K562 (cell line): ENCODE data around the gene AGAP3. TPM values are rescaled to one million over a fixed set of nuclear protein-coding genes. Genes with fewer than 3 reads are reported as not detected.

Source experiments
- polyA plus RNA-seq, 8 experiments: library from polyadenylated mRNA; depleted of rRNA in 4 of 8; stranded (reverse) in 5 of 8; unstranded in 3 of 8; fragments of >200 nt; fragmentation: Nextera tagmentation in 2 of 8; fragmentation: Illumina TruSeq in 1 of 8; extraction: Ambion mirVana in 2 of 8; extraction: Trizol in 1 of 8; gene quantifications; 2 replicates each; pipeline versions ENCODE4 v1.2.1 to v1.2.3, GENCODE V29; 2011 to 2014; ENCODE audit warnings: inconsistent platforms in 1 of 8, missing spikeins in 1 of 8
- total RNA-seq, 7 experiments: library from RNA; depleted of rRNA in 6 of 7; stranded (reverse); fragments of >200 nt in 6 of 7; fragmentation: Illumina TruSeq in 2 of 7; extraction: Trizol in 2 of 7; gene quantifications; 2 replicates each; pipeline versions ENCODE4 v1.2.1 to v1.2.3, GENCODE V29; 2011 to 2021; ENCODE audit warnings: low replicate concordance in 1 of 7

Gene AGAP3
- total and polyA plus RNA-seq, 9 of the 15 experiments (the other 6 are each of a cell fraction or from before 2014, with no cell fraction given) = 3.4 to 208 (median 62.2) TPM

Other genes with a start within 250 kb of the AGAP3 start
Only the 7 nearest of the 16 such genes appear.
- 2.0 and 2.1 TPM in 2 replicates for gene ATG9B, start 62.0 kb upstream of the AGAP3 start, total RNA-seq (2014; rRNA removed)
- gene ATG9B, start 62.0 kb upstream of the AGAP3 start, total RNA-seq (2014; rRNA removed; fragmentation: Illumina TruSeq; extraction: Trizol) = 0.64 and 1.2 TPM in 2 replicates
- gene ATG9B, start 62.0 kb upstream of the AGAP3 start, total RNA-seq (2015; rRNA removed; fragmentation: Illumina TruSeq; extraction: Trizol) = 0.29 and 0.90 TPM in 2 replicates
- gene ATG9B, start 62.0 kb upstream of the AGAP3 start, total RNA-seq (2021) = 2.2 and 4.7 TPM in 2 replicates
- 1.3 and 1.7 TPM in 2 replicates for gene ATG9B, start 62.0 kb upstream of the AGAP3 start, polyA plus RNA-seq (2011; rRNA removed)
- 0.92 and 1.4 TPM in 2 replicates for gene ATG9B, start 62.0 kb upstream of the AGAP3 start, polyA plus RNA-seq (2014; fragmentation: Illumina TruSeq; extraction: Trizol)
- gene ATG9B, start 62.0 kb upstream of the AGAP3 start, polyA plus RNA-seq (2014; fragmentation: Nextera tagmentation; extraction: Ambion mirVana) = 1 to 10 TPM; 5.0 to 6.9 TPM
- gene ATG9B, start 62.0 kb upstream of the AGAP3 start, polyA plus RNA-seq (2014; rRNA removed) = 2.7 and 8.0 TPM in 2 replicates
- gene ABCB8, start 58.0 kb upstream of the AGAP3 start, total RNA-seq (2014; rRNA removed) = 63.5 and 79.1 TPM in 2 replicates
- 16.9 and 21.9 TPM in 2 replicates for gene ABCB8, start 58.0 kb upstream of the AGAP3 start, total RNA-seq (2014; rRNA removed; fragmentation: Illumina TruSeq; extraction: Trizol)
- gene ABCB8, start 58.0 kb upstream of the AGAP3 start, total RNA-seq (2015; rRNA removed; fragmentation: Illumina TruSeq; extraction: Trizol) = 36.3 and 38.0 TPM in 2 replicates
- gene ABCB8, start 58.0 kb upstream of the AGAP3 start, total RNA-seq (2021) = 106 and 109 TPM in 2 replicates
- 27.0 and 42.2 TPM in 2 replicates for gene ABCB8, start 58.0 kb upstream of the AGAP3 start, polyA plus RNA-seq (2011; rRNA removed)
- gene ABCB8, start 58.0 kb upstream of the AGAP3 start, polyA plus RNA-seq (2014; fragmentation: Illumina TruSeq; extraction: Trizol) = 61.4 and 89.2 TPM in 2 replicates
- gene ABCB8, start 58.0 kb upstream of the AGAP3 start, polyA plus RNA-seq (2014; fragmentation: Nextera tagmentation; extraction: Ambion mirVana) = 1 to 10 TPM; 7.6 to 9.2 TPM
- 73.6 and 81.3 TPM in 2 replicates for gene ABCB8, start 58.0 kb upstream of the AGAP3 start, polyA plus RNA-seq (2014; rRNA removed)
- 0.32 and 1.5 TPM in 2 replicates for gene ASIC3, start 37.9 kb upstream of the AGAP3 start, total RNA-seq (2014; rRNA removed)
- 0.32 and 0.40 TPM in 2 replicates for gene ASIC3, start 37.9 kb upstream of the AGAP3 start, total RNA-seq (2014; rRNA removed; fragmentation: Illumina TruSeq; extraction: Trizol)
- gene ASIC3, start 37.9 kb upstream of the AGAP3 start, total RNA-seq (2015; rRNA removed; fragmentation: Illumina TruSeq; extraction: Trizol) = 0.87 and 0.98 TPM in 2 replicates
- 2.9 and 3.2 TPM in 2 replicates for gene ASIC3, start 37.9 kb upstream of the AGAP3 start, total RNA-seq (2021)
- gene ASIC3, start 37.9 kb upstream of the AGAP3 start, polyA plus RNA-seq (2011; rRNA removed) = 1.3 and 2.7 TPM in 2 replicates
- gene ASIC3, start 37.9 kb upstream of the AGAP3 start, polyA plus RNA-seq (2014; fragmentation: Illumina TruSeq; extraction: Trizol) = 2.4 and 2.7 TPM in 2 replicates
- under 1 TPM; 0.11 to 0.44 TPM for gene ASIC3, start 37.9 kb upstream of the AGAP3 start, polyA plus RNA-seq (2014; fragmentation: Nextera tagmentation; extraction: Ambion mirVana)
- gene ASIC3, start 37.9 kb upstream of the AGAP3 start, polyA plus RNA-seq (2014; rRNA removed) = 3.3 and 5.0 TPM in 2 replicates
- 38.0 and 53.5 TPM in 2 replicates for gene CDK5, start 28.6 kb upstream of the AGAP3 start, total RNA-seq (2014; rRNA removed)
- 11.8 and 20.3 TPM in 2 replicates for gene CDK5, start 28.6 kb upstream of the AGAP3 start, total RNA-seq (2014; rRNA removed; fragmentation: Illumina TruSeq; extraction: Trizol)
- gene CDK5, start 28.6 kb upstream of the AGAP3 start, total RNA-seq (2015; rRNA removed; fragmentation: Illumina TruSeq; extraction: Trizol) = 32.2 and 35.8 TPM in 2 replicates
- 25.0 and 25.3 TPM in 2 replicates for gene CDK5, start 28.6 kb upstream of the AGAP3 start, total RNA-seq (2021)
- 27.5 and 28.6 TPM in 2 replicates for gene CDK5, start 28.6 kb upstream of the AGAP3 start, polyA plus RNA-seq (2011; rRNA removed)
- gene CDK5, start 28.6 kb upstream of the AGAP3 start, polyA plus RNA-seq (2014; fragmentation: Illumina TruSeq; extraction: Trizol) = 29.0 and 34.3 TPM in 2 replicates
- gene CDK5, start 28.6 kb upstream of the AGAP3 start, polyA plus RNA-seq (2014; fragmentation: Nextera tagmentation; extraction: Ambion mirVana) = 10 to 100 TPM in 1 of 2 experiments, 1 to 10 TPM in 1; 3.2 to 18.1 TPM
- gene CDK5, start 28.6 kb upstream of the AGAP3 start, polyA plus RNA-seq (2014; rRNA removed) = 25.6 and 28.4 TPM in 2 replicates
- 360 and 417 TPM in 2 replicates for gene SLC4A2, start 26.9 kb upstream of the AGAP3 start, total RNA-seq (2014; rRNA removed)
- 32.6 and 55.0 TPM in 2 replicates for gene SLC4A2, start 26.9 kb upstream of the AGAP3 start, total RNA-seq (2014; rRNA removed; fragmentation: Illumina TruSeq; extraction: Trizol)
- gene SLC4A2, start 26.9 kb upstream of the AGAP3 start, total RNA-seq (2015; rRNA removed; fragmentation: Illumina TruSeq; extraction: Trizol) = 130 and 132 TPM in 2 replicates
- 363 and 375 TPM in 2 replicates for gene SLC4A2, start 26.9 kb upstream of the AGAP3 start, total RNA-seq (2021)
- 69.2 and 85.2 TPM in 2 replicates for gene SLC4A2, start 26.9 kb upstream of the AGAP3 start, polyA plus RNA-seq (2011; rRNA removed)
- gene SLC4A2, start 26.9 kb upstream of the AGAP3 start, polyA plus RNA-seq (2014; fragmentation: Illumina TruSeq; extraction: Trizol) = 166 and 212 TPM in 2 replicates
- gene SLC4A2, start 26.9 kb upstream of the AGAP3 start, polyA plus RNA-seq (2014; fragmentation: Nextera tagmentation; extraction: Ambion mirVana) = 10 to 100 TPM; 11.4 to 28.8 TPM
- gene SLC4A2, start 26.9 kb upstream of the AGAP3 start, polyA plus RNA-seq (2014; rRNA removed) = 306 and 316 TPM in 2 replicates
- gene FASTK, start 5.7 kb upstream of the AGAP3 start, total RNA-seq (2014; rRNA removed) = 114 and 139 TPM in 2 replicates
- gene FASTK, start 5.7 kb upstream of the AGAP3 start, total RNA-seq (2014; rRNA removed; fragmentation: Illumina TruSeq; extraction: Trizol) = 8.3 and 12.6 TPM in 2 replicates
- gene FASTK, start 5.7 kb upstream of the AGAP3 start, total RNA-seq (2015; rRNA removed; fragmentation: Illumina TruSeq; extraction: Trizol) = 50.3 and 55.4 TPM in 2 replicates
- gene FASTK, start 5.7 kb upstream of the AGAP3 start, total RNA-seq (2021) = 106 and 112 TPM in 2 replicates
- gene FASTK, start 5.7 kb upstream of the AGAP3 start, polyA plus RNA-seq (2011; rRNA removed) = 48.2 and 69.4 TPM in 2 replicates
- gene FASTK, start 5.7 kb upstream of the AGAP3 start, polyA plus RNA-seq (2014; fragmentation: Illumina TruSeq; extraction: Trizol) = 38.2 and 53.4 TPM in 2 replicates
- gene FASTK, start 5.7 kb upstream of the AGAP3 start, polyA plus RNA-seq (2014; fragmentation: Nextera tagmentation; extraction: Ambion mirVana) = 1 to 10 TPM in 1 of 2 experiments, under 1 TPM in 1; 0.51 to 2.7 TPM
- gene FASTK, start 5.7 kb upstream of the AGAP3 start, polyA plus RNA-seq (2014; rRNA removed) = 150 and 181 TPM in 2 replicates
- gene TMUB1, start 3.0 kb upstream of the AGAP3 start, total RNA-seq (2014; rRNA removed) = 189 and 255 TPM in 2 replicates
- 19.4 and 21.4 TPM in 2 replicates for gene TMUB1, start 3.0 kb upstream of the AGAP3 start, total RNA-seq (2014; rRNA removed; fragmentation: Illumina TruSeq; extraction: Trizol)
- gene TMUB1, start 3.0 kb upstream of the AGAP3 start, total RNA-seq (2015; rRNA removed; fragmentation: Illumina TruSeq; extraction: Trizol) = 86.3 and 97.0 TPM in 2 replicates
- 233 and 241 TPM in 2 replicates for gene TMUB1, start 3.0 kb upstream of the AGAP3 start, total RNA-seq (2021)
- 38.4 and 59.7 TPM in 2 replicates for gene TMUB1, start 3.0 kb upstream of the AGAP3 start, polyA plus RNA-seq (2011; rRNA removed)
- 74.1 and 210 TPM in 2 replicates for gene TMUB1, start 3.0 kb upstream of the AGAP3 start, polyA plus RNA-seq (2014; fragmentation: Illumina TruSeq; extraction: Trizol)
- under 1 TPM; 0.14 to 0.34 TPM for gene TMUB1, start 3.0 kb upstream of the AGAP3 start, polyA plus RNA-seq (2014; fragmentation: Nextera tagmentation; extraction: Ambion mirVana)
- gene TMUB1, start 3.0 kb upstream of the AGAP3 start, polyA plus RNA-seq (2014; rRNA removed) = 195 and 207 TPM in 2 replicates